T-helper 2 cell treated with Interferon-gamma antibody and Interleukin-4, amounts not matched to agents 5 μg/mL and 100 μg/mL, for 36 hours (primary cell): Measurements from ENCODE around the gene DNAH1.

Source experiments
- DNase-seq: peaks from one replicate; pipeline ENCODE4 v3.0.0; 2021; ENCODE audit warnings: low spot score
- H3K27ac Mint-ChIP-seq: one replicate; pipeline ENCODE4 v1.8.0; 2021; ENCODE audit warnings: mild to moderate bottlenecking, mixed read lengths
- H3K27me3 Mint-ChIP-seq: one replicate; pipeline ENCODE4 v1.8.0; 2021; ENCODE audit warnings: low read depth, mixed read lengths
- H3K36me3 Mint-ChIP-seq: one replicate; pipeline ENCODE4 v1.8.0; 2021; ENCODE audit warnings: low read depth, mixed read lengths
- H3K4me1 Mint-ChIP-seq: one replicate; pipeline ENCODE4 v1.8.0; 2021; ENCODE audit warnings: low read depth, mixed read lengths
- H3K4me3 Mint-ChIP-seq: one replicate; pipeline ENCODE4 v1.8.0; 2022; ENCODE audit warnings: mild to moderate bottlenecking, moderate library complexity, mixed read lengths
- H3K9me3 Mint-ChIP-seq: one replicate; pipeline ENCODE4 v1.8.0; 2021; ENCODE audit warnings: mixed read lengths

The DNAH1 gene

GRCh38 chr3:52447512-52448355 is 131.6 kb downstream of the DNAH1 start:
- H3K27ac Mint-ChIP-seq: peak overlapping the region; percentile 68
- DNase-seq: no peak
- no peaks in the 10 kb centered on the region for H3K27me3 Mint-ChIP-seq
- no peaks in the 10 kb centered on the region for H3K9me3 Mint-ChIP-seq
- no peak overlapping the region for H3K4me3 Mint-ChIP-seq
- H3K36me3 Mint-ChIP-seq: no peaks in the 10 kb centered on the region
- peaks cover 11% of the 10 kb centered on the region for H3K4me1 Mint-ChIP-seq
